K562 (cell line): Measurements from ENCODE around the gene UFC1.

Experiments used
- GABPA ChIP-seq: fragments of 200-800 bp; sonication (Bioruptor generic); conservative IDR thresholded peaks from 2 replicates; pipeline ENCODE4 v1.6.1; 2016; ENCODE audit warnings: low read depth, missing genetic modification characterization, missing compliant biosample characterization
- GATAD2A ChIP-seq: fragments of 450-650 bp; IDR thresholded peaks from 2 replicates; pipeline ENCODE4 v1.6.1; 2017
- GATAD2B ChIP-seq: fragments of 450-650 bp; IDR thresholded peaks from 2 replicates; pipeline ENCODE4 v1.6.1; 2017; ENCODE audit warnings: mild to moderate bottlenecking, borderline replicate concordance
- GTF2F1 ChIP-seq: IDR thresholded peaks from 2 replicates; pipeline ENCODE4 v1.6.1; 2011; ENCODE audit warnings: low read depth, low read length, improper control_type of control experiment
- RBM39 ChIP-seq: fragments of 200-400 bp; formaldehyde crosslinking; optimal IDR thresholded peaks from 2 replicates; pipeline ENCODE3; 2018; ENCODE audit warnings: low read depth, low read length
- SMC3 ChIP-seq: conservative IDR thresholded peaks from 2 replicates; pipeline ENCODE4 v1.6.1; 2011; ENCODE audit warnings: low read depth, low read length, improper control_type of control experiment; ENCODE audit not compliant: insufficient read depth
- TCF7L2 ChIP-seq: fragments of 150-350 bp; IDR thresholded peaks from 2 replicates; pipeline ENCODE4 v1.6.1; 2016; ENCODE audit warnings: low read depth, mild to moderate bottlenecking, low read length, moderate library complexity
- TF ChIP-seq, protein P1 (sequence below): sonication (generic); formaldehyde crosslinking; IDR thresholded peaks from 2 replicates; pipeline ENCODE4 v1.9.0; 2022; ENCODE audit warnings: mild to moderate bottlenecking, missing genetic modification reagents
- TF ChIP-seq, protein P2 (sequence below): fragments of 450-650 bp; formaldehyde crosslinking; IDR thresholded peaks from 2 replicates; pipeline ENCODE4 v1.4.0; 2022; ENCODE audit warnings: missing genetic modification characterization
- TF ChIP-seq, protein P3 (sequence below), 2 experiments: IDR thresholded peaks in 1 of 2; conservative IDR thresholded peaks in 1 of 2; 2 replicates each; pipeline ENCODE4 v1.6.1; 2016; ENCODE audit warnings: low read depth in 2 of 2, mild to moderate bottlenecking in 1 of 2, missing compliant biosample characterization in 1 of 2, missing genetic modification characterization in 1 of 2, moderate library complexity in 1 of 2

DNA sequence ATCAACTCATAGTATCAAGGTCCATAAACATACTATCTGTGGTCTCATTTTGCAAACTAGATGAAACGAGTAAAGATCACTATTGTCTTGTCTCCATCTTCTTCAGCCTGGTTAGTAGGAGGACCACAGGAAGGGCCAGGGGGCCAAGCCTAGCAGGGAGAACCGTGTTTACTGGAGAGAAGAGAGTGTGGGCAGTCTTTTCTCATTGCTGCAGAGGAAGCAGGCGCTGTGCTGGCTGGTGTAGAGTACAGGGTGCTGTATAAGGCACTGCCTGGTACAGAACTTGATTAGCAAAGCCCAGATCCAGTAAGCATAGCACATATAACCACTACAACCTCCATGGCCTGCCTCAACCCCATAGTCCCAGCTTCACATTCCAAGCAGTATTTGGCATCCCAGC, 33.5 kb downstream of the UFC1 start:
- no peak for TF ChIP-seq GTF2F1
- no peak for TF ChIP-seq GATAD2A
- TF ChIP-seq GATAD2B = no peak
- no peak for TF ChIP-seq RBM39
- TF ChIP-seq, protein P1, sequence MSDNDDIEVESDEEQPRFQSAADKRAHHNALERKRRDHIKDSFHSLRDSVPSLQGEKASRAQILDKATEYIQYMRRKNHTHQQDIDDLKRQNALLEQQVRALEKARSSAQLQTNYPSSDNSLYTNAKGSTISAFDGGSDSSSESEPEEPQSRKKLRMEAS (CRISPR knock-in tag) = no peak
- TF ChIP-seq, protein P2, sequence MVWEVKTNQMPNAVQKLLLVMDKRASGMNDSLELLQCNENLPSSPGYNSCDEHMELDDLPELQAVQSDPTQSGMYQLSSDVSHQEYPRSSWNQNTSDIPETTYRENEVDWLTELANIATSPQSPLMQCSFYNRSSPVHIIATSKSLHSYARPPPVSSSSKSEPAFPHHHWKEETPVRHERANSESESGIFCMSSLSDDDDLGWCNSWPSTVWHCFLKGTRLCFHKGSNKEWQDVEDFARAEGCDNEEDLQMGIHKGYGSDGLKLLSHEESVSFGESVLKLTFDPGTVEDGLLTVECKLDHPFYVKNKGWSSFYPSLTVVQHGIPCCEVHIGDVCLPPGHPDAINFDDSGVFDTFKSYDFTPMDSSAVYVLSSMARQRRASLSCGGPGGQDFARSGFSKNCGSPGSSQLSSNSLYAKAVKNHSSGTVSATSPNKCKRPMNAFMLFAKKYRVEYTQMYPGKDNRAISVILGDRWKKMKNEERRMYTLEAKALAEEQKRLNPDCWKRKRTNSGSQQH (CRISPR knock-in tag) = no peak
- no peak for TF ChIP-seq TCF7L2
- no peak for TF ChIP-seq SMC3
- TF ChIP-seq GABPA (tag) = no peak
- TF ChIP-seq, protein P3, sequence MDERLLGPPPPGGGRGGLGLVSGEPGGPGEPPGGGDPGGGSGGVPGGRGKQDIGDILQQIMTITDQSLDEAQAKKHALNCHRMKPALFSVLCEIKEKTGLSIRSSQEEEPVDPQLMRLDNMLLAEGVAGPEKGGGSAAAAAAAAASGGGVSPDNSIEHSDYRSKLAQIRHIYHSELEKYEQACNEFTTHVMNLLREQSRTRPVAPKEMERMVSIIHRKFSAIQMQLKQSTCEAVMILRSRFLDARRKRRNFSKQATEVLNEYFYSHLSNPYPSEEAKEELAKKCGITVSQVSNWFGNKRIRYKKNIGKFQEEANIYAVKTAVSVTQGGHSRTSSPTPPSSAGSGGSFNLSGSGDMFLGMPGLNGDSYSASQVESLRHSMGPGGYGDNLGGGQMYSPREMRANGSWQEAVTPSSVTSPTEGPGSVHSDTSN (CRISPR knock-in tag; IDR thresholded peaks at IDR 0.05; ENCODE audit: low read depth) = no peak
- TF ChIP-seq, protein P3 (tag; conservative IDR thresholded peaks at IDR 0.05; ENCODE audit: low read depth) = no peak
